HG02759 (cell line): ENCODE data around the gene SLC7A10.
"Not testable (repeated sequence)": the region's sequence is repeated elsewhere in the genome, so short reads cannot be mapped to it uniquely, and the experiment has no call there.

Source experiments
- ATAC-seq: cut with Tn5 transposase; IDR thresholded peaks from one replicate; pipeline ENCODE4 v1.9.1; 2021; ENCODE audit warnings: mild to moderate bottlenecking, moderate library complexity; ENCODE audit not compliant: unreplicated experiment

Gene SLC7A10

DNA sequence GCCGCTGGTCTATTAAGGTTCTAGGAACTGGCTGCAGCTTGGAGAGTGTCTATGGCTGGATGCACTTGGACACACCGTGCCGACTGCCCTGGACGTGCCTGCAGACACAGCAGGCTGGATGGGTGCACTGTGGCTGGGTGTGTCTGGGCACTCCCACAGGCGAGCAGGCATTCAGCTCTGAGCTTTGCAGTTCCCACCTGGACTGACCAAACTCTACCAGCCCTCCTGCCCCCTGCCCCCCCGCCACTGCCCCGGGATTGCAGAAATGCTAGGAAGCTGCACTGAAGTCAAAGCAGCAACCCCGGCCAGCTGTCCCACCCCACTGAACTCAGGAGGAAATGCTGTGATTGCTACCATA, 38.5 kb downstream of the SLC7A10 start:
- ATAC-seq, result no peak

- ATAC-seq, result no peak
Observed at GRCh38 chr19:33186431-33187182, 39.0 kb downstream of the SLC7A10 start.

GRCh38 chr19:33177417-33177979, 48.2 kb downstream of the SLC7A10 start:
- ATAC-seq, result peak; percentile 18

DNA sequence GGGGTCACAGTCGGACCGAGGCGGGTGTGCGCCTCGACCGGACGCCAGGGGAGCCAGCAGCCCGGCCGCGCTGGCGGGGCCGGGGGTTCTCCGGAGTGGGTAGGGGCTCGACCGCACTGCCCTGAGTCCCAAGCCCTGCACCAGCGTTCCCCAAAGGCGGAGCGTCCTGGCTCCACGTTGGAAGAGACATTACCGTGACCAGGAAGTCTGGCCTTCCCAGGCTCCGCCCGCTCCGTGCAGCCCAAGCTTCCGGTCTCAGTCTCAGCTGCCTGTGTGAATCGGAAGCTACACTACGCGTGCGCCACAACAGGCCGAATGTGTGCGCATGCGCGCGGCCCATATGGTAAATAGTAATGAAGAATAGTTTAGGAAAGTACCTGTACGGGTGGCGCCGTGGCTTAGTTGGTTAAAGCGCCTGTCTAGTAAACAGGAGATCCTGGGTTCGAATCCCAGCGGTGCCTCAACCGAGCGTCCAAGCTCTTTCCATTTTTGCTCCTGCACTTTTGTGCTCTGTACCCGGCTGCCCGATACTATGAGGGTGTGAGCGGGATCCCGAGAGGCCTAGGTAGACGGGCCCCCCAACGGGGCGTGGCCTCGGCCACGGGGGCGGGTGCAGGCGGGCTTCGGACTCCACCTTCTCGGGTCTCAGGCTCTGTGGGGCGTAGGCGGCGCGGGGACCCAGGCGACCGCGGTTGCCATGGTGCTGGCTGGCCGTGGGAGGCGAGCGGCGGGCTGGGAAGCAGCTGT, 48.8 kb downstream of the SLC7A10 start:
- peak; percentile 89 for ATAC-seq

GRCh38 chr19:33175886-33176669, 49.6 kb downstream of the SLC7A10 start:
- peak; percentile 1 for ATAC-seq

- no peak for ATAC-seq
Observed at GRCh38 chr19:33175156-33175782, 50.4 kb downstream of the SLC7A10 start.

GRCh38 chr19:33174186-33174585, 51.5 kb downstream of the SLC7A10 start:
- ATAC-seq, result no peak

- no peak for ATAC-seq
Observed at GRCh38 chr19:33171916-33172359, 53.7 kb downstream of the SLC7A10 start.

DNA sequence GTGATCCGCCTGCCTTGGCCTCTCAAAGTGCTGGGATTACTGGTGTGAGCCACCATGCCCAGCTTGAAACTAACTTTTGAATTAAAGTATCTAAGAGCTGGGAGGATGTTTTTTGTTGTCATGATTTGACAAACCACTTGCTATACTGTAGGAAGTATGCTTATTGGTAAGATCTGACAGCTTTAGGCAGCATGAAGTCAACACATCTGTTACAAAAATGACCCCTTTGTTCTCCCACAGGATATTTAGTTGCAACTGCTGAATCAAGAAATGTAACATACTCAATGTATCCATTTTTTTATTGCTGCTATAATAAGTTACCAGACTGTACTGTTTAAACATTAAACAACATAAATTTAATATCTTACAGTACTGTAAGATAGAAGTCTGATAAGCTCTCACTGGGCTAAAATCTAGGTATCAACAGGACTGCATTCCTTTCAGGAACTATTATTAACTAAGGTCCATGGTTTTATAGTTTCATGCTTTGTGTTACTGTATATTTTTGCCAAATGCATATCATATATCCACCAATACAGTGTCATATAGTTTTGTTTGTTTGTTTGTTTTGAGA, 54.3 kb downstream of the SLC7A10 start:
- ATAC-seq, result no peak

GRCh38 chr19:33168528-33168927, 57.1 kb downstream of the SLC7A10 start:
- ATAC-seq, result no peak

- ATAC-seq, result no peak
Observed at GRCh38 chr19:33167438-33167837, 58.2 kb downstream of the SLC7A10 start.

DNA sequence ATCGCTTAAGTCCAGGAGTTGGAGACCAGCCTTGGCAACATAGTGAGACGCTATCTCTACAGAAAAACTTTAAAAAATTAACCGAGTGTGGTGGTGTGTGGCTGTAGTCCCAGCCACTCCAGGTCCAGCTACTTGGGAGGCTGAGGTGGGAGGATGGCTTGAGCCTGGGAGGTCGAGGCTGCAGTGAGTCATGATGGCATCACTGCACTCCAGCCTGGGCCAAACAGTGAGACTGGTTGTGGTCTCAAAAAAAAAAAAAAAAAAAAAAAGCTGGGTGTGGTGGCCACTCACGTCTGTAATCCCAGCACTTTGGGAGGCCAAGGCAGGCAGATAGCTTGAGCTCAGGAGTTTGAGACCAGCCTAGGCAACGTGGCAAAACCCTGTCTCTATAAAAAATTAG, 59.6 kb downstream of the SLC7A10 start:
- ATAC-seq, result not testable (repeated sequence)

DNA sequence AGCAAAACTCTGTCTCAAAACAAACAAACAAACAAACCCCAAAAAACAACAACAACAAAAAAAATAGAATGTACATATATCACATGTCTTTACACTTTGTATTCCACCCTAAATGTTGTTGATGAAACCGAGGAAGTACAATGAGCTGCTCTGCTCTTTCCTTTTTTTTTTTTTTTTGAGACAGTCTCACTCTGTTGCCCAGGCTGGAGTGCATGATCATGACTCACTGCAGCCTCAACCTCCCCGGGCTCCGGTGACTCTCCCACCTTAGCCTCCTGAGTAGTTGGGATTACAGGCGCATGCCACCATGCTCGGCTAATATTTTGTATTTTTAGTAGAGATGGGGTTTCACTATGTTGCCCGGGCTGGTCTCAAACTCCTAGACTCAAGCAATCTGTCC, 62.2 kb downstream of the SLC7A10 start:
- no peak for ATAC-seq

DNA sequence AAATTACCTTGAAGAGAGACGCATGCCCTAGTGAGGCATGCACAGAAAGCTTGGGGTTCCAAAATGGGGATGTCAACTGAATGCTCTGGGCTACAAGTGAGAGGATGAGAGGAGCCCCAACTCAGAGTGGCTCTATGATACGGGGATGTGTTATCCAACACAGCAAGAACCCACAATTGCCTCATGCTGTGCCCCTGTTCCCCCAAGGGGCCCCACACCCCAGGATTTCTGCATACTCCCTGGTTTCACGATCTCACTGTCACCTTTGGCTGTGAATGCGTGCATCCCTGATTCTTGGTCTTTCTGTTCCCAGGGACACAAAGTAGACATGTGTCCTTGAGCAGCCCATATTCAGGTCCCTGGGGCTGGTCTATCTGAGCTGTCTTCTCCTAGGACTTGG, 64.4 kb downstream of the SLC7A10 start:
- no peak for ATAC-seq

GRCh38 chr19:33159893-33160292, 65.8 kb downstream of the SLC7A10 start:
- ATAC-seq, result no peak

GRCh38 chr19:33159149-33159548, 66.5 kb downstream of the SLC7A10 start:
- no peak for ATAC-seq
